ENCODE results near the gene TRIM17.
A peak's percentile ranks its signal among the peaks of the same experiment; 100 is the strongest.

The TRIM17 gene

GRCh38 chr1:228400237-228400651 lies 16.4 kb downstream of the TRIM17 start:
- no peak for DNase-seq

GRCh38 chr1:228399531-228400236 lies 17.0 kb downstream of the TRIM17 start:
- DNase-seq, result no peak

- no peak for DNase-seq
These were observed 17.8 kb downstream of the TRIM17 start for GRCh38 chr1:228398741-228399461.

GRCh38 chr1:228397966-228398365 lies 18.7 kb downstream of the TRIM17 start:
- no peak for DNase-seq

GRCh38 chr1:228396770-228397662 lies 19.6 kb downstream of the TRIM17 start:
- no peak for DNase-seq

- DNase-seq, result no peak
These were observed 21.9 kb downstream of the TRIM17 start for GRCh38 chr1:228394571-228395394.

- DNase-seq, result no peak
These were observed 22.7 kb downstream of the TRIM17 start for GRCh38 chr1:228393811-228394570.

GRCh38 chr1:228393268-228393701 lies 23.4 kb downstream of the TRIM17 start:
- DNase-seq, result no peak

- DNase-seq, result no peak
These were observed 24.3 kb downstream of the TRIM17 start for GRCh38 chr1:228392111-228392936.

- DNase-seq, result no peak
These were observed 25.1 kb downstream of the TRIM17 start for GRCh38 chr1:228391411-228392020.

GRCh38 chr1:228390649-228391048 lies 26.0 kb downstream of the TRIM17 start:
- no peak for DNase-seq

- no peak for DNase-seq
These were observed 29.3 kb downstream of the TRIM17 start for GRCh38 chr1:228387321-228387720.

- no peak for DNase-seq
These were observed 31.4 kb downstream of the TRIM17 start for GRCh38 chr1:228385232-228385631.

- no peak for DNase-seq
These were observed 32.9 kb downstream of the TRIM17 start for GRCh38 chr1:228383773-228384172.

- DNase-seq, result no peak
These were observed 35.3 kb downstream of the TRIM17 start for GRCh38 chr1:228381356-228381755.

- DNase-seq, result no peak
These were observed 37.0 kb downstream of the TRIM17 start for GRCh38 chr1:228379666-228380065.

GRCh38 chr1:228378873-228379460 lies 37.7 kb downstream of the TRIM17 start:
- no peak for DNase-seq

GRCh38 chr1:228378090-228378872 lies 38.4 kb downstream of the TRIM17 start:
- DNase-seq, result peak; percentile 7

- no peak for DNase-seq
These were observed 39.0 kb downstream of the TRIM17 start for GRCh38 chr1:228377664-228378089.

Data from activated T-cell treated with anti-CD3 and anti-CD28 coated beads for 4 hours (primary cell).